GM18511 (cell line): ENCODE results near the gene KIF3B.
"Not testable (repeated sequence)": the region's sequence is repeated elsewhere in the genome, so short reads cannot be mapped to it uniquely, and the experiment has no call there.

ENCODE experiments used
- ATAC-seq: cut with Tn5 transposase; IDR thresholded peaks from one replicate; pipeline ENCODE4 v1.9.1; 2021; ENCODE audit warnings: mild to moderate bottlenecking, moderate library complexity; ENCODE audit not compliant: unreplicated experiment

Gene KIF3B

DNA sequence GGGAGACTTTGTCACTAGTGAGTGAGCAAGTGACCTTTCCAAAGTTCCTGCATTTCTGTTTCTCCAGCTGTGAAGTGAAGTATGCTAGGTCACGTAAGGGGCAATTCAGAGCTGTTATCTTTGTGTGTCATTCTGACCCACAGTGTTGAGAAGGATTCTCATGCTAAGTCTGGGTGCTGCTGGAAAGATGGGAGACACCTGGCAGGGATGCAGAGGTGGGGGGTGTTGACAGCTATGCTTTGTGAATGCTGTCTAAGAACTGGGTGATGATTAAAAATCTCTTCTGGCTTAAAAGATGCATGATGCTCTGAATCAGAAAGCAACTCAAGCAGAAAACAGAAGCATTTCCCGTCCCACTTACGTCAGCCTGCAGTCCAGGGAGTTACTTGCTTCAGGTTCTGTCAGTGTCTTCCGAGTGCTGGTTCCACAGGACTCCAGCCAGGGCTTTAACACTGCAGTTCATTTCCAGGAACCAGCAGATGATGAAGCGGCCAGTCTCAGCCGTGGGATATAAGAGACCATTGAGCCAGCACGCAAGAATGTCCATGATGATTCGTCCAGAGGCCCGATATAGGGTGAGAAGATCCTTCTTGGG is 49.7 kb downstream of the KIF3B start:
- no peak for ATAC-seq

DNA sequence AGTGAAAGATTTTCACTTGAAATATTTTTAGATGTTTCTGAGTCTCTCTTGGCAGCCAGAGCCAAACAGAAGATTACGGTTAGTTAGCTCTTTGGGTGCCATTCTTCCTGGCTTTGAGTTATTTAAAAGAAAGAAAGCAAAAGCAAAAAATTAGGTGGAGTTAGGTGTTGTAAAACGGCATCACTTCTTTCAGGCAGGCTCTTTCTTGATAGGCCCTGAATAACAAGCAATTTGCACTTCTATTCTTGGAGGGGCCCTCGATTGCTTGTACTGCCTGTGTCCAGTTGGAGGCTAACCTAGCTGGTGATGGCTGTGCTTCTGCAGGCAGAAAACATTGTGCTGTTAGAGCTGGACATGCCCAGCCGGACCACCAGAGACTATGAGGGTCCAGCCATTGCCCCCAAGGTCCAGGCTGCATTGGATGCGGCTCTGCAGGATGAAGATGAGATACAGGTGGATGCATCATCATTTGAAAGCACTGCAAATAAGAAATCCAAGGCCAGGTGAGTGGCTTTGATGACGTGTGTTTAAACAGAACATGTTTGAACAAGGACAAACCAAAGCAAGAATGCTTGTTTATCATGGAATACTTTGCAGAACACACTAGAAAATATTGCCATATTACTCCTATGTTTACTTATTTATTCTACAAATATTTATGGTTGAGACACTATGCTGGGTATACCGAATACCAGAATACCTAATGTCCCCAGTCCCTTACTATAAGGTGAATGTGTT is 52.5 kb downstream of the KIF3B start:
- no peak for ATAC-seq

GRCh38 chr20:32330555-32330897 is 53.1 kb downstream of the KIF3B start:
- ATAC-seq, result no peak

DNA sequence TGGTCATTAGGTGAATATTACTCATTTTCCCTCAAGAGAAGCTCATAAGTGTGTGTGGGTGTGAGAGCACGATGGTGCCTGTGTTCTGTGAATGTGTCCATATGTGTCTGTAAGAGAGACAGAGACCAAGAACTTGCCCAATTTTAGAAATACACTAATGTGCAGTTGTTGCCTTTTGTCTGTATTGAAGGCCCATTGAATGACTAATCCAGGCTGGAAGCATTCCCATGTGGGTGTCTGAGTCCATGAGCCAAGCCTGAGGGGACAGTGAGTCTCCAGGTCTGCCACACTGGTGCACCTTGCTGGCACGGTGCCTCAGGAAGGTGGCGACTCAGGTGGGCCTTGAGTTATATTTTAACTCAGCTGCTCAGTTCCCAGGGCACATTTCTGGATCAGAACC is 55.2 kb downstream of the KIF3B start:
- ATAC-seq, result peak; percentile 11

GRCh38 chr20:32333181-32333987 is 55.9 kb downstream of the KIF3B start:
- ATAC-seq, result peak; percentile 74

DNA sequence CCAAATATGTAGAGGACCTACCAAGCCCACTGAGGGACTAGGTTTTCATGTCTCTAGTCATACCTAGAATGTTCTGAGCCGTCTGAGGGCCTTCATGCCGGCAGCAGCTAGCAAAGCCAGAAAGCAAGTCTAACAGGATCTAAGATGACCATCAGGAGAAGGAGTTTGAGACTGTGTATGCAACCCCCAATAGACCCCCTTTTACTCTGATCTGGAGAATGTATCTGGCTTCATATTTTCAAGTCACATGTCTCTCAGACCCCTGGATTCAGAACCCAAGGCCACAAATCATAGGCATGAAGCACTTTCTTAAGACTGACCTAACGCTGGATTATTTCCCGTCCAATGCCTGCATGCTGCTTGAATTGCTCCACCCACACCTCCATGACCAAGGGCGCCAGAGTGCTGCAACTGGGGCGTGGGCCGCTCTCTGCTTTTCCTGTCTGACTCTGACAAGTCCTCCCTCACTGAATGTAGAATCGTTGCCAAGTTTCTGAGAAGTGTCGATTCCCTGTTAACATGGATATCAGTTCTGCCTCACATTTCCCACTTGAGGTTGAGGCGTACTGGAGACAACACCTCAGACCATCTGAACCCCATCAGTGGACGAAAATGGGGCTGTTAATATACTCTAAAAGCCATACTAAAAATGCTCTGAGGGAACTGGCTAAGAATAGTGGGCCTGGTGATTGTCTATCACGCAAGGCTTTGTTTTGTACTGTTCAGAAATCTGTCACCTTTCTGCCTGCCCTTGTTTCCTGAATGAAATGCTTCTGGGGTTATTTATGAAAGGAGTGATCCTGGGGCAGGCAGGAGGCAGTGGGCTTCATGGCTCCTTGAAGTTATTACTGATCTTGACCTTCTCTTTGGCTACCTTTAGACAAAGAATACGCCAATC is 56.8 kb downstream of the KIF3B start:
- peak; percentile 27 for ATAC-seq

DNA sequence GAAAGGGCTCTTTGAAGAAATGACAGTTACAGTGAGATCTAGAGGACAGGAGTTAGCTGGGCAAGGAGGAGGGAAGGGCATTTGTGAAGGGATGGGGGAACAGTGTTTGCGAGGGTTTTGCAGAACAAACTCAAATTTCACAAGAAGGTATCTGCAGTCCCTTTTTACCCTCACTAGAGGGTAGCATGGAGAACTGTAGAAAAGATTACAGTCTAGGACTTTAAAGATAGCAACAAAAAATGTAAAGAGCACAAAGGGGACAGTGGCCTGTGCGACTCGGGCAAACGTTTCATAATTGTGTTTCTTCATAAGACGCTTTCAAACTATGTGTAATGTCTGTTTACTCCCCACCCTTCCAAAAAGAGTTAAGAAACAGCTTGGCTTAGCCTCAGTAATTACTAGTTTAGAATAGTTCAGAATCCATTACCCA is 59.5 kb downstream of the KIF3B start:
- no peak for ATAC-seq

- no peak for ATAC-seq
These were observed 60.6 kb downstream of the KIF3B start for GRCh38 chr20:32337937-32338661.

- ATAC-seq, result no peak
These were observed 61.2 kb downstream of the KIF3B start for GRCh38 chr20:32338665-32339064.

DNA sequence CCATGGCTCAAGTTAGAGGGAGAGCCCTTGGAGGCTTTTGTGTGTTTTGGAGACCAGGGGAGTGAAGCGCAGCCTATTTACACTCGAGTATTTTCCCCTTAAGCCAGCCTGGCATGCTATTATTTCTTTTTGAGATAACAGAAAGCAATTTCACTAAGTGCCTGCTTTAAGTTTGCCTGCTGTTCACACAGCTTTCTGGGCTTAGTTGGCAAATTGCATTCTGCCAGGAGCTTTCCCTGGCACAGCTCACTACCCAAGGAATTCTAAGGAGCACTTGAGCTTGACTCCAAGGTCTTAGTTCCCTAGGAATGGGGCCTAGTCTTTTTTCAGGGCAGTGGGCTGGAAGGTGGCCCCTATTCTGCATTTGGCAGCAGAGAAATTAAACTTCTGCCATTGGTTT is 61.7 kb downstream of the KIF3B start:
- ATAC-seq, result no peak

DNA sequence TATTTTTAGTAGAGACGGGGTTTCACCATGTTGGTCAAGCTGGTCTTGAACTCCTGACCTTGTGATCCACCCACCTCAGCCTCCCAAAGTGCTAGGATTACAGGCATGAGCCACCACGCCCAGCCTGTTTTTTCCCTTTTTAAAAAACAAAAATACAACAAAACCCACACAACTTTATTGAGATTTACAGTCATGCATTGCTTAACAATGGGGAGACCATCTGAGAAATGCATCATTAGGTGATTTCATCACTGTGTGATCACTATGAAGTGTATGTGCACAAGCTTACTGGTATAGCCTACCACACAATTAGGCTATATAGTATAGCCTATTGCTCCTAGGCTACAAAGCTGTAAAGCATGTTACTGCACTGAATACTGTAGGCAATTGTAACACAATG is 63.6 kb downstream of the KIF3B start:
- ATAC-seq, result not testable (repeated sequence)

DNA sequence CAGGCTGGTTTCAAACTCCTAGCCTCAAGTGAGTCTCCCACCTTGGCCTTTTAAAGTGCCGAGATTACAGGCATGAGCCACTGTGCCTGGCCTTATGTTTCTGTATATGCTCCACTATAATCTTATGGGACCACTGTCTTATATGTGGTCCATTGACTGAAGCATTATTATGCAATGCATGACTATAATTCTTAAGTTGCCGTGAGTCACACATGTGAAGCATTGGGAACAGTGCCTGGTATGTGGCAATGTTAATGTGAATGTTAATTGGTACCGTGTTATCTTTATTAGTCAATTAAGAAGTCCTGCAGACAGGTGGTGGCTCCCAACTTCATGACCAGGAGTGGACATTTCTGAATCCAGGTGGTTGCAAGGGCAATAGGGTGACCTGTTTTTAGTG is 66.0 kb downstream of the KIF3B start:
- no peak for ATAC-seq

DNA sequence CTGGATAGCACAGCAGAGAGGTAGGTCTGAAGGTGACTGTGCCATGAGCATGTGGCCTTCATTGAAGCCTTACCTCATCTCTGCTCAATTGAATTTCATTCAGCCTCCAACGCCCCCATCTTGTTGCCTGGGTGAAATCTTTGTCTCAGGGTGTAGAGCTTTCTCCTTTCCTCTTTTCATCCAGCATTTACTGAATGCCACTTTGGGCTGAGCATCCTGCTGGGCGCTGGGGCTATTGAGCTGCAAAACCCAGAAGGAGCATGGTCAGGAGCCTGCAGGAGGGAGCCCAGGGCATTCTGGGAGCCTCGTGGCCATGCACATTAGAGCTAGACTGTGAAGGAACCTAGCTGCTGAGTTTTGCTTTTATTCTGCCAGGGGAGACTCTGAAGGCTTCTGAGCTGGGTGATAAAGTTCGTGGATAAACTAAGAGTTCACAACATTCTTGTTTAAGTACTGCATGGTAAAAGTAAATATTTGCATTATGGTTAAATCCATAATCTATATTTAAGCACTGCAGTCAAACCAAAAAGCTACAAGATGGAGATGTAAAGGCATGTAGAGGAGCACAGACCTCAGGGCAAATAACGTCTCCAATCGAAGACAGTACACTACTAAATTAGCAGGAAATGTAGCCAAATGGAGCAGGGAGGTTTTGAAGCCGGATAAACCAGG is 67.5 kb downstream of the KIF3B start:
- no peak for ATAC-seq

DNA sequence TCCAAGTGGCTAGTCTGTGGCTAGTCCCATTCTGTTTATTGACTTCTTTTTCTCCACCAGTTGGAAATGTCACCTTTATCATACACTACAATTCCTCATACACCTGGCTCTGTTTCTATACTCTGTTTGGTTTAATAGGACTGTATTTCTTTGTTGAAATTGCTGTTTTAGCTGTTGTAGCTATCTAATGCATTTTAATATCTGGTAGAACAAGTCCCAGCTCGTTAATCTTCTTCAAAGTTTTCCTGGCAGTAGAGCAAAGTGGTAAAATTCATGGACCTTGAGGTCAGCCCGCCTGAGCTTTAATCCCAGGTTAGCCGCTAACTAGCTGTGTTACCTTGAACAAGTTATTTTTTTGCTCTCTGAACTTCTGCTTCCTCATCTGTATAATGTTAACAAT is 70.8 kb downstream of the KIF3B start:
- no peak for ATAC-seq

DNA sequence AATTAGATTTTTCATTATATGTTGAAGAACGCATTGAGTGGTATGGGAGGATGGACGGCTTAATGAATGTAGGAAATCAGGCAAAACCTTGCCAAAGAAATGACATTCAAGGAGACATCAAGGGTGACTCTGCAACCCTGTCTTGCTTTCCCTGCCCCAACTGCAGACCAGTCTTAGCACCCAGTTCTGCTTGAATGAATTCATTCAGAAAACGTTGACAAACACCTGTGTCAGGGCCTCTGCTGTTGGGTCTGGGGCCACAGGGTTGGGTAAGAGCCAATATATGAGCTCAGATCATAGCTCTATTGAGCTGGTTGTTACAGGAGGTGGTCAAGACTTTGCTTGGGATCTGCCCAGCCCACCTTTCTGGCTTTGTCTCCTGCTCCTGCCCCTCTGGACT is 73.0 kb downstream of the KIF3B start:
- no peak for ATAC-seq

GRCh38 chr20:32352121-32352720 is 74.8 kb downstream of the KIF3B start:
- ATAC-seq, result no peak

- no peak for ATAC-seq
These were observed 76.5 kb downstream of the KIF3B start for GRCh38 chr20:32353848-32354496.

GRCh38 chr20:32354592-32355416 is 77.4 kb downstream of the KIF3B start:
- peak; percentile 29 for ATAC-seq
